ENCODE data around the gene TET3.
A peak's percentile ranks its signal among the peaks of the same experiment; 100 is the strongest.

TET3 gene

GRCh38 chr2:73983322-73984202 lies 1.1 kb upstream of the TET3 start:
- Histone ChIP-seq H3K9ac (ENCODE audit: insufficient read length, low read depth) (peak overlapping the region; percentile 80), H3K4me3 (ENCODE audit: insufficient read length, low read depth) (peak overlapping the region; percentile 59), H3K27me3 (ENCODE audit: insufficient read depth, insufficient read length) (peaks cover 65% of the 10 kb centered on the region), H3K36me3 (ENCODE audit: insufficient read depth, insufficient read length, low read length) (peaks cover 20% of the 10 kb centered on the region), H3K4me1 (ENCODE audit: insufficient read depth, insufficient read length) (peaks cover 26% of the 10 kb centered on the region), H3K9me3 (ENCODE audit: insufficient read depth, low read length) (no peaks in the 10 kb centered on the region)
- no peak for DNase-seq (ENCODE audit: low read depth, low spot score)
- no peak for TF ChIP-seq SUZ12 (IDR thresholded peaks at IDR 0.05; ENCODE audit: extremely low read depth, insufficient read depth, insufficient read length)
- no peak for TF ChIP-seq YY1 (IDR thresholded peaks at IDR 0.05; ENCODE audit: insufficient read depth, insufficient read length)
- no peak for TF ChIP-seq ZNF274 (IDR thresholded peaks at IDR 0.05; ENCODE audit: low read depth, low read length)

GRCh38 chr2:73984922-73985307 lies 205 bp downstream of the TET3 start:
- peaks cover 52% of the 10 kb centered on the region for H3K27me3 ChIP-seq (ENCODE audit: insufficient read depth, insufficient read length)
- TF ChIP-seq ZNF274 (IDR thresholded peaks at IDR 0.05; ENCODE audit: low read depth, low read length) = no peak
- no peak for TF ChIP-seq SUZ12 (IDR thresholded peaks at IDR 0.05; ENCODE audit: extremely low read depth, insufficient read depth, insufficient read length)
- TF ChIP-seq YY1 (IDR thresholded peaks at IDR 0.05; ENCODE audit: insufficient read depth, insufficient read length) = no peak
- peak overlapping the region; percentile 59 for H3K4me3 ChIP-seq (ENCODE audit: insufficient read length, low read depth)
- H3K36me3 ChIP-seq (ENCODE audit: insufficient read depth, insufficient read length, low read length) = peaks cover 20% of the 10 kb centered on the region
- no peaks in the 10 kb centered on the region for H3K9me3 ChIP-seq (ENCODE audit: insufficient read depth, low read length)
- DNase-seq (ENCODE audit: low read depth, low spot score) = no peak
- peak overlapping the region; percentile 80 for H3K9ac ChIP-seq (ENCODE audit: insufficient read length, low read depth)
- peaks cover 26% of the 10 kb centered on the region for H3K4me1 ChIP-seq (ENCODE audit: insufficient read depth, insufficient read length)

- peak overlapping the region; percentile 50 for H3K4me3 ChIP-seq (ENCODE audit: insufficient read length, low read depth)
- peaks cover 46% of the 10 kb centered on the region for H3K27me3 ChIP-seq (ENCODE audit: insufficient read depth, insufficient read length)
- peaks cover 26% of the 10 kb centered on the region for H3K4me1 ChIP-seq (ENCODE audit: insufficient read depth, insufficient read length)
- H3K36me3 ChIP-seq (ENCODE audit: insufficient read depth, insufficient read length, low read length) = peaks cover 20% of the 10 kb centered on the region
- TF ChIP-seq SUZ12 (IDR thresholded peaks at IDR 0.05; ENCODE audit: extremely low read depth, insufficient read depth, insufficient read length) (no peak), YY1 (IDR thresholded peaks at IDR 0.05; ENCODE audit: insufficient read depth, insufficient read length) (no peak), ZNF274 (IDR thresholded peaks at IDR 0.05; ENCODE audit: low read depth, low read length) (no peak)
- H3K9me3 ChIP-seq (ENCODE audit: insufficient read depth, low read length) = no peaks in the 10 kb centered on the region
- DNase-seq (ENCODE audit: low read depth, low spot score) = no peak
- peak overlapping the region; percentile 72 for H3K9ac ChIP-seq (ENCODE audit: insufficient read length, low read depth)
These were observed 786 bp downstream of the TET3 start for GRCh38 chr2:73985308-73986084.

- Histone ChIP-seq H3K9ac (ENCODE audit: insufficient read length, low read depth) (peak overlapping the region; percentile 72), H3K9me3 (ENCODE audit: insufficient read depth, low read length) (no peaks in the 10 kb centered on the region), H3K4me1 (ENCODE audit: insufficient read depth, insufficient read length) (peaks cover 24% of the 10 kb centered on the region), H3K27me3 (ENCODE audit: insufficient read depth, insufficient read length) (peaks cover 39% of the 10 kb centered on the region), H3K36me3 (ENCODE audit: insufficient read depth, insufficient read length, low read length) (peaks cover 20% of the 10 kb centered on the region), H3K4me3 (ENCODE audit: insufficient read length, low read depth) (peak overlapping the region; percentile 50)
- DNase-seq (ENCODE audit: low read depth, low spot score) = no peak
- TF ChIP-seq YY1 (IDR thresholded peaks at IDR 0.05; ENCODE audit: insufficient read depth, insufficient read length) (no peak), SUZ12 (IDR thresholded peaks at IDR 0.05; ENCODE audit: extremely low read depth, insufficient read depth, insufficient read length) (no peak), ZNF274 (IDR thresholded peaks at IDR 0.05; ENCODE audit: low read depth, low read length) (no peak)
These were observed 1.5 kb downstream of the TET3 start for GRCh38 chr2:73986085-73986681.

GRCh38 chr2:73987109-73987947 lies 2.6 kb downstream of the TET3 start:
- Histone ChIP-seq H3K36me3 (ENCODE audit: insufficient read depth, insufficient read length, low read length) (peaks cover 20% of the 10 kb centered on the region), H3K9ac (ENCODE audit: insufficient read length, low read depth) (no peak overlapping the region), H3K27me3 (ENCODE audit: insufficient read depth, insufficient read length) (peaks cover 31% of the 10 kb centered on the region), H3K4me3 (ENCODE audit: insufficient read length, low read depth) (no peak overlapping the region), H3K9me3 (ENCODE audit: insufficient read depth, low read length) (no peaks in the 10 kb centered on the region), H3K4me1 (ENCODE audit: insufficient read depth, insufficient read length) (peaks cover 24% of the 10 kb centered on the region)
- no peak for DNase-seq (ENCODE audit: low read depth, low spot score)
- no peak for TF ChIP-seq SUZ12 (IDR thresholded peaks at IDR 0.05; ENCODE audit: extremely low read depth, insufficient read depth, insufficient read length)
- no peak for TF ChIP-seq ZNF274 (IDR thresholded peaks at IDR 0.05; ENCODE audit: low read depth, low read length)
- no peak for TF ChIP-seq YY1 (IDR thresholded peaks at IDR 0.05; ENCODE audit: insufficient read depth, insufficient read length)

GRCh38 chr2:73987948-73988700 lies 3.4 kb downstream of the TET3 start:
- no peak overlapping the region for H3K9ac ChIP-seq (ENCODE audit: insufficient read length, low read depth)
- no peak for TF ChIP-seq YY1 (IDR thresholded peaks at IDR 0.05; ENCODE audit: insufficient read depth, insufficient read length)
- no peak for TF ChIP-seq ZNF274 (IDR thresholded peaks at IDR 0.05; ENCODE audit: low read depth, low read length)
- no peak for TF ChIP-seq SUZ12 (IDR thresholded peaks at IDR 0.05; ENCODE audit: extremely low read depth, insufficient read depth, insufficient read length)
- H3K27me3 ChIP-seq (ENCODE audit: insufficient read depth, insufficient read length) = peaks cover 24% of the 10 kb centered on the region
- no peak overlapping the region for H3K4me3 ChIP-seq (ENCODE audit: insufficient read length, low read depth)
- peaks cover 24% of the 10 kb centered on the region for H3K4me1 ChIP-seq (ENCODE audit: insufficient read depth, insufficient read length)
- peaks cover 20% of the 10 kb centered on the region for H3K36me3 ChIP-seq (ENCODE audit: insufficient read depth, insufficient read length, low read length)
- no peak for DNase-seq (ENCODE audit: low read depth, low spot score)
- H3K9me3 ChIP-seq (ENCODE audit: insufficient read depth, low read length) = no peaks in the 10 kb centered on the region

Measured in NT2/D1 (cell line).